Measurements from ENCODE around the gene ATF7. TPM values are rescaled to one million over a fixed set of nuclear protein-coding genes. Genes with fewer than 3 reads are reported as not detected.
A peak's percentile ranks its signal among the peaks of the same experiment; 100 is the strongest.

The ATF7 gene
- total and polyA plus RNA-seq, 2 donors (not counting 3 experiments of a cell fraction or from before 2014, with no cell fraction given) = 36.0 to 68.5 TPM

- no peaks in the 10 kb centered on the region for H4K20me1 ChIP-seq (replicated peaks; ENCODE audit: control insufficient read depth, extremely low read depth, insufficient read depth, low read length)
- POLR2A ChIA-PET = interaction anchor here (0.6 to 0.7 kb wide), 2 partner anchors 10 to 47 kb away, joined by 3 read pairs; no protein-coding TSS in a partner anchor
- dilution Hi-C loops (cut with MboI; ENCODE audit: extremely low pct_ligation_motif_present, low sequenced_read_pairs) = no loop called here
- no peaks in the 10 kb centered on the region for H3K27me3 ChIP-seq (ENCODE audit: control insufficient read depth in 2 of 2, insufficient read depth in 2 of 2, low read length in 2 of 2)
- H3K36me3 ChIP-seq (ENCODE audit: control insufficient read depth in 2 of 2, extremely low read depth in 1 of 2, insufficient read depth in 2 of 2, low read length in 2 of 2) = no peaks in the 10 kb centered on the region
- intact Hi-C loops (cut with micrococcal nuclease) = no loop called here
- TF ChIP-seq POLR2AphosphoS5 (IDR thresholded peaks at IDR 0.05; ENCODE audit: insufficient read depth, low read depth, low read length) (no peak), GATA2 (IDR thresholded peaks at IDR 0.05; ENCODE audit: insufficient read depth, insufficient read length, low read depth, low read length) (no peak), FOS (IDR thresholded peaks at IDR 0.05; ENCODE audit: borderline replicate concordance, insufficient read depth, low read length) (no peak), MYC (IDR thresholded peaks at IDR 0.05; ENCODE audit: low read depth, low read length) (no peak), POLR2A (IDR thresholded peaks at IDR 0.05; ENCODE audit: low read depth, low read length) (no peak), EZH2 (IDR thresholded peaks at IDR 0.05; ENCODE audit: borderline replicate concordance, low read depth, low read length, severe bottlenecking) (no peak)
- TF ChIP-seq, protein P1, sequence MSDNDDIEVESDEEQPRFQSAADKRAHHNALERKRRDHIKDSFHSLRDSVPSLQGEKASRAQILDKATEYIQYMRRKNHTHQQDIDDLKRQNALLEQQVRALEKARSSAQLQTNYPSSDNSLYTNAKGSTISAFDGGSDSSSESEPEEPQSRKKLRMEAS (IDR thresholded peaks at IDR 0.05; ENCODE audit: insufficient read depth, insufficient read length) = no peak
- BruUV-seq (replicated peaks) = no TSS peak
- no peak for FAIRE-seq
- H3K9me1 ChIP-seq (replicated peaks; ENCODE audit: control insufficient read depth, extremely low read depth, insufficient read depth, low read length) = no peaks in the 10 kb centered on the region
- H3K4me3 ChIP-seq (replicated peaks in 1 of 3; ENCODE audit: insufficient read depth in 1 of 3, low read depth in 1 of 3, low read length in 3 of 3) = no peak overlapping the region
- no peak overlapping the region for H3K4me2 ChIP-seq (ENCODE audit: insufficient read depth, low read length)
- H3K79me2 ChIP-seq (ENCODE audit: control insufficient read depth, insufficient read depth, low read length) = peaks cover 71% of the 10 kb centered on the region
- no peak overlapping the region for H2AFZ ChIP-seq (ENCODE audit: low read depth, low read length)
- CTCF ChIA-PET = interaction anchor here (0.9 to 3.9 kb wide), 11 partner anchors 10 to 128 kb away, joined by 3 to 28 read pairs (median 4); partner anchors contain the start of gene ATP5MC2
- H3K4me1 ChIP-seq (ENCODE audit: control insufficient read depth, extremely low read depth, insufficient read depth, low read length) = peaks cover 44% of the 10 kb centered on the region
- no peak for DNase-seq (ENCODE audit: low read depth, low spot score)
- H3K9me3 ChIP-seq (replicated peaks; ENCODE audit: control insufficient read depth, insufficient read depth, low read length) = no peaks in the 10 kb centered on the region
- no peak overlapping the region for H3K27ac ChIP-seq (ENCODE audit: insufficient read depth, low read depth, low read length)
- H3K9ac ChIP-seq (replicated peaks; ENCODE audit: extremely low read depth, insufficient read depth, low read length) = no peak overlapping the region
Measured at GRCh38 chr12:53622724-53623123, 3.5 kb downstream of the ATF7 start.

GRCh38 chr12:53618275-53618674 is 7.9 kb downstream of the ATF7 start:
- POLR2A ChIA-PET = interaction anchor here (0.7 kb wide), 1 partner anchor 37 kb away, joined by 5 read pairs; no protein-coding TSS in a partner anchor
- Histone ChIP-seq H3K27ac (ENCODE audit: insufficient read depth, low read depth, low read length) (peak overlapping the region; percentile 76), H3K9ac (replicated peaks; ENCODE audit: extremely low read depth, insufficient read depth, low read length) (peak overlapping the region; percentile 74), H2AFZ (ENCODE audit: low read depth, low read length) (no peak overlapping the region), H3K79me2 (ENCODE audit: control insufficient read depth, insufficient read depth, low read length) (peaks cover 81% of the 10 kb centered on the region), H3K9me1 (replicated peaks; ENCODE audit: control insufficient read depth, extremely low read depth, insufficient read depth, low read length) (no peaks in the 10 kb centered on the region), H3K36me3 (ENCODE audit: control insufficient read depth in 2 of 2, extremely low read depth in 1 of 2, insufficient read depth in 2 of 2, low read length in 2 of 2) (peaks cover 0 to 2% of the 10 kb centered on the region in 2 experiments), H3K4me1 (ENCODE audit: control insufficient read depth, extremely low read depth, insufficient read depth, low read length) (peaks cover 36% of the 10 kb centered on the region), H3K9me3 (replicated peaks; ENCODE audit: control insufficient read depth, insufficient read depth, low read length) (no peaks in the 10 kb centered on the region), H4K20me1 (replicated peaks; ENCODE audit: control insufficient read depth, extremely low read depth, insufficient read depth, low read length) (peaks cover 2% of the 10 kb centered on the region), H3K4me2 (ENCODE audit: insufficient read depth, low read length) (peak overlapping the region; percentile 99), H3K4me3 (replicated peaks in 1 of 3; ENCODE audit: insufficient read depth in 1 of 3, low read depth in 1 of 3, low read length in 3 of 3) (peak overlapping the region in 2 of 3 experiments; percentile 49 to 67), H3K27me3 (ENCODE audit: control insufficient read depth in 2 of 2, insufficient read depth in 2 of 2, low read length in 2 of 2) (no peaks in the 10 kb centered on the region)
- CTCF ChIA-PET = interaction anchor here (1.1 to 4.5 kb wide), 4 partner anchors 18 to 75 kb away, joined by 3 to 21 read pairs (median 4); no protein-coding TSS in a partner anchor
- no peak for FAIRE-seq
- BruUV-seq (replicated peaks) = TSS peak; percentile 65
- no peak for TF ChIP-seq POLR2A (IDR thresholded peaks at IDR 0.05; ENCODE audit: low read depth, low read length)
- no peak for TF ChIP-seq FOS (IDR thresholded peaks at IDR 0.05; ENCODE audit: borderline replicate concordance, insufficient read depth, low read length)
- TF ChIP-seq POLR2AphosphoS5 (IDR thresholded peaks at IDR 0.05; ENCODE audit: insufficient read depth, low read depth, low read length) = no peak
- no peak for TF ChIP-seq CTCF (IDR thresholded peaks at IDR 0.05; ENCODE audit: extremely low read depth in 1 of 2, insufficient read depth in 1 of 2, low read depth in 1 of 2, low read length in 2 of 2)
- TF ChIP-seq, protein P1 (IDR thresholded peaks at IDR 0.05; ENCODE audit: insufficient read depth, insufficient read length) = no peak
- DNase-seq (ENCODE audit: low read depth, low spot score) = no peak
- dilution Hi-C loops (cut with MboI; ENCODE audit: extremely low pct_ligation_motif_present, low sequenced_read_pairs) (no loop called here), intact Hi-C loops (cut with micrococcal nuclease) (loop anchor here (1.0 to 2.0 kb wide), 2 partner anchors 8 to 57 kb away; partner anchors contain the start of gene ATF7)
